Psoas muscle (tissue), 8 donors: ENCODE data around the gene ITPR2. TPM values are rescaled to one million over a fixed set of nuclear protein-coding genes. Genes with fewer than 3 reads are reported as not detected.
"Not testable (repeated sequence)": the region's sequence is repeated elsewhere in the genome, so short reads cannot be mapped to it uniquely, and the experiment has no call there.

Experiments used
- ATAC-seq, 4 donors: fragments of 200-7000 bp; cut with Tn5 transposase; one replicate each; pipeline ENCODE4 v1.9.1; 2020; ENCODE audit warnings: moderate library complexity in 3 of 4, mild to moderate bottlenecking in 2 of 4
- DNase-seq, 2 donors: peaks; one replicate each; pipeline ENCODE4 v3.0.0-alpha.2; 2020
- H3K27ac ChIP-seq: fragments of 200-600 bp; one replicate; pipeline ENCODE4 v1.8.0; 2022
- H3K27me3 ChIP-seq, 3 donors: fragments of 200-600 bp in 1 of 3; one replicate each; pipeline versions ENCODE4 v1.6.1 to v1.8.0; 2013 to 2022; ENCODE audit warnings: low read length in 2 of 3, mild to moderate bottlenecking in 2 of 3, moderate library complexity in 1 of 3; ENCODE audit not compliant: insufficient read depth in 3 of 3
- H3K36me3 ChIP-seq, 2 donors: fragments of 200-600 bp in 1 of 2; one replicate each; pipeline versions ENCODE4 v1.6.1 to v1.8.0; 2013 to 2022; ENCODE audit warnings: low read depth in 1 of 2, mild to moderate bottlenecking in 1 of 2, moderate library complexity in 1 of 2; ENCODE audit not compliant: insufficient read depth in 1 of 2
- H3K4me1 ChIP-seq: fragments of 200-600 bp; one replicate; pipeline ENCODE4 v1.8.0; 2022
- H3K4me3 ChIP-seq: fragments of 200-600 bp; one replicate; pipeline ENCODE4 v1.8.0; 2022; ENCODE audit warnings: mild to moderate bottlenecking
- H3K9me3 ChIP-seq: fragments of 200-600 bp; one replicate; pipeline ENCODE4 v1.8.0; 2022
- CTCF ChIP-seq: fragments of 200-600 bp; IDR thresholded peaks from one replicate; pipeline ENCODE4 v1.8.0; 2022; ENCODE audit warnings: antibody characterized with exemption
- WGBS, 3 donors: extraction: QIAGEN DNeasy Blood & Tissue Kit; methylation state at CpG; one replicate each; pipeline versions ENCODE4 v1.1.6 to v1.1.7; 2013; 5-methylcytosine and 5-hydroxymethylcytosine counted together
- intact Hi-C, 2 donors: fragments of 100-400 bp; cut with DNase I; formaldehyde crosslinking; loops; one replicate each; pipeline versions ENCODE4 v1.11.0 to v1.14.2; 2022
- polyA plus RNA-seq, 3 donors: library from polyadenylated mRNA; stranded (reverse); fragments of 200-250 nt; gene quantifications; one replicate each; pipeline ENCODE4 v1.2.3, GENCODE V29; 2013
- total RNA-seq, 4 donors: library from RNA; stranded (reverse); fragmentation: NEBNext Ultra II Directional in 2 of 4; extraction: Animal tissue kit (Norgen Biotek cat#: 25700) in 2 of 4; gene quantifications; one replicate each; pipeline versions ENCODE4 v1.2.1 to v1.2.4, GENCODE V29; 2021 to 2023
- donor health status: healthy with polysubstance abuse.
- donor health status: DM: no; HTN: no; CAD: no; lungs with moderate emphysema.
- donor health status: Bipolar disorder and iron deficiency.
- donor health status: healthy.
- donor health status: DM: yes; HTN: yes; CAD: no.
- donor health status: DM: no; HTN: no; CAD: no.
- donor health status: DM: no; HTN: no; CAD: no.
- donor health status: DM: yes; HTN: yes; CAD: no.

The ITPR2 gene
- total and polyA plus RNA-seq, 7 donors = 0.86 to 10.3 (median 6.1) TPM

DNA sequence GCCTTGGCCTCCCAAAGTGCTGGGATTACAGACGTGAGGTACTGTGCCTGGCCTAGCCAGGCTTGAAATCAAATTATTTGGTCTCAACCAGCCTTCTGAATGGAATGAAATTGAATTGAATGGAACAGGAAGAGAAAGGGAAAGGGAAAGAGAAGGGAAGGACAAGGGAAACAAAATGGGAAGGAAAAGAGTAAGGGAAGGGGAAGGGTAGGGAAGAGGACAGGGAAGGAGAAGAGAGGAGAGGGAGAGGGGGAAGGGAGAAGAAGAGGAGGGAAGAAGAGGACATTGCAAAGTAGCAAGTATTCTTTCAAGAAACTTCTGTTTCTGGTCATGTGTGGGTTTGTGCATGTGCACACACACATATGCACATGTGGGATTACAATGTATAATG, 97.8 kb downstream of the ITPR2 start:
- 35 to 58% (median 54%) methylated on average over 1 of the region's 1 CpG for WGBS, 3 donors
- TF ChIP-seq CTCF = no peak
- no peaks in the 10 kb centered on the region for H3K36me3 ChIP-seq
- H3K27me3 ChIP-seq = no peaks in the 10 kb centered on the region
- H3K4me1 ChIP-seq = peaks cover 3% of the 10 kb centered on the region
- H3K27ac ChIP-seq = no peak overlapping the region
- DNase-seq = no peak
- ATAC-seq = no peak
- intact Hi-C loops = no loop called here
- no peak overlapping the region for H3K4me3 ChIP-seq
- H3K9me3 ChIP-seq = no peaks in the 10 kb centered on the region

GRCh38 chr12:26734510-26735248, 98.3 kb downstream of the ITPR2 start:
- intact Hi-C loops = no loop called here
- H3K36me3 ChIP-seq = no peaks in the 10 kb centered on the region
- no peaks in the 10 kb centered on the region for H3K9me3 ChIP-seq
- DNase-seq (no peak), ATAC-seq (no peak)
- TF ChIP-seq CTCF = no peak
- H3K27me3 ChIP-seq = no peaks in the 10 kb centered on the region
- H3K27ac ChIP-seq = no peak overlapping the region
- no peak overlapping the region for H3K4me3 ChIP-seq
- WGBS, 3 donors = 87 to 91% (median 88%) methylated on average over 8 of the region's 8 CpGs
- peaks cover 3% of the 10 kb centered on the region for H3K4me1 ChIP-seq

- DNase-seq (no peak), ATAC-seq (no peak)
- intact Hi-C loops = no loop called here
- peaks cover 3% of the 10 kb centered on the region for H3K4me1 ChIP-seq
- H3K4me3 ChIP-seq = no peak overlapping the region
- WGBS, 3 donors = 84 to 90% (median 86%) methylated on average over 6 of the region's 6 CpGs
- no peaks in the 10 kb centered on the region for H3K9me3 ChIP-seq
- no peaks in the 10 kb centered on the region for H3K27me3 ChIP-seq
- H3K36me3 ChIP-seq = no peaks in the 10 kb centered on the region
- H3K27ac ChIP-seq = no peak overlapping the region
- TF ChIP-seq CTCF = no peak
These were observed 100.7 kb downstream of the ITPR2 start for GRCh38 chr12:26732005-26732908.

GRCh38 chr12:26730481-26731350, 102.3 kb downstream of the ITPR2 start:
- peaks cover 3% of the 10 kb centered on the region for H3K4me1 ChIP-seq
- no peak overlapping the region for H3K4me3 ChIP-seq
- no peak for DNase-seq
- no peaks in the 10 kb centered on the region for H3K27me3 ChIP-seq
- WGBS, 3 donors = 80 to 83% (median 82%) methylated on average over 7 of the region's 7 CpGs
- intact Hi-C loops = no loop called here
- TF ChIP-seq CTCF = no peak
- no peak for ATAC-seq
- H3K27ac ChIP-seq = no peak overlapping the region
- no peaks in the 10 kb centered on the region for H3K9me3 ChIP-seq
- no peaks in the 10 kb centered on the region for H3K36me3 ChIP-seq

- H3K4me3 ChIP-seq, H3K4me1 ChIP-seq, intact Hi-C loops, DNase-seq, ATAC-seq, H3K27ac ChIP-seq, H3K9me3 ChIP-seq, H3K27me3 ChIP-seq, H3K36me3 ChIP-seq: not testable (repeated sequence)
- WGBS, 3 donors = 94 to 98% (median 95%) methylated on average over 1 of the region's 1 CpG
These were observed 103.8 kb downstream of the ITPR2 start for GRCh38 chr12:26729137-26729671.
